Endothelial cell of umbilical vein (primary cell): ENCODE results near the gene GABBR2. TPM values are rescaled to one million over a fixed set of nuclear protein-coding genes. Genes with fewer than 3 reads are reported as not detected.

Source experiments
- BruUV-seq: library from RNA; stranded (reverse); fragments of 400-500 nt; replicated peaks from 2 replicates; lab custom pipeline; 2021; lab: Mats Ljungman, UMichigan
- CTCF ChIA-PET: fragments of 300-600, 350-600 bp; sonication (Branson Sonifier 250); formaldehyde crosslinking; loops from one replicate; lab custom pipeline; 2021; ENCODE audit warnings: antibody characterized with exemption, inconsistent platforms; lab: Charles Lee
- POLR2A ChIA-PET: fragments of 300-600, 350-600 bp; sonication (Branson Sonifier 250); formaldehyde crosslinking; loops from one replicate; lab custom pipeline; 2021; ENCODE audit warnings: antibody characterized with exemption, inconsistent platforms; lab: Charles Lee
- DNase-seq: peaks from one replicate; pipeline ENCODE4 v3.0.0-alpha.2; 2011; ENCODE audit warnings: low read depth, low spot score
- FAIRE-seq: peaks from 2 replicates; lab custom pipeline; 2011; peaks lifted over from hg19 to GRCh38; lab: Jason Lieb, UNC
- H2AFZ ChIP-seq: 2 replicates; pipeline ENCODE4 v1.6.0; 2012; ENCODE audit warnings: low read depth, low read length, control low read depth, inconsistent platforms
- H3K27ac ChIP-seq: 2 replicates; pipeline ENCODE4 v1.5.1; 2011; ENCODE audit warnings: low read depth, mild to moderate bottlenecking, control low read depth, low read length, moderate library complexity; ENCODE audit not compliant: insufficient read depth
- H3K27me3 ChIP-seq, 2 experiments: 2 replicates each; pipeline versions ENCODE4 v1.6.0 to v1.6.1; 2011; ENCODE audit warnings: low read length in 2 of 2, mixed read lengths in 1 of 2; ENCODE audit not compliant: control insufficient read depth in 2 of 2, insufficient read depth in 2 of 2
- H3K36me3 ChIP-seq, 2 experiments: 2 replicates in 1 of 2; 3 replicates in 1 of 2; pipeline ENCODE4 v1.5.1; 2011; ENCODE audit warnings: low read length in 2 of 2, mild to moderate bottlenecking in 1 of 2, moderate library complexity in 1 of 2; ENCODE audit not compliant: control insufficient read depth in 2 of 2, insufficient read depth in 2 of 2; ENCODE audit errors: extremely low read depth in 1 of 2
- H3K4me1 ChIP-seq: 3 replicates; pipeline ENCODE4 v1.5.1; 2011; ENCODE audit warnings: mild to moderate bottlenecking, low read length; ENCODE audit not compliant: control insufficient read depth, insufficient read depth; ENCODE audit errors: extremely low read depth
- H3K4me2 ChIP-seq: 2 replicates; pipeline ENCODE4 v1.6.1; 2011; ENCODE audit warnings: low read length, control low read depth, mixed read lengths; ENCODE audit not compliant: insufficient read depth
- H3K4me3 ChIP-seq, 3 experiments: fragments of 200-600 bp in 1 of 3; sonication (generic), shearing (Covaris generic) in 1 of 3; replicated peaks in 1 of 3; 2 replicates each; pipeline ENCODE4 v1.5.1; 2011 to 2016; ENCODE audit warnings: control low read depth in 3 of 3, low read length in 3 of 3, mild to moderate bottlenecking in 2 of 3, inconsistent platforms in 1 of 3, low read depth in 1 of 3, moderate library complexity in 1 of 3; ENCODE audit not compliant: insufficient read depth in 1 of 3
- H3K79me2 ChIP-seq: 2 replicates; pipeline ENCODE4 v1.6.0; 2012; ENCODE audit warnings: low read length, inconsistent platforms; ENCODE audit not compliant: control insufficient read depth, insufficient read depth
- H3K9ac ChIP-seq: replicated peaks from 2 replicates; pipeline ENCODE3; 2011; ENCODE audit warnings: low read length, control low read depth; ENCODE audit not compliant: insufficient read depth; ENCODE audit errors: extremely low read depth
- H3K9me1 ChIP-seq: replicated peaks from 3 replicates; pipeline ENCODE4 v1.6.0; 2011; ENCODE audit warnings: mild to moderate bottlenecking, low read length; ENCODE audit not compliant: control insufficient read depth, insufficient read depth; ENCODE audit errors: extremely low read depth
- H3K9me3 ChIP-seq: replicated peaks from 2 replicates; pipeline ENCODE4 v1.5.1; 2012; ENCODE audit warnings: low read length, inconsistent platforms; ENCODE audit not compliant: control insufficient read depth, insufficient read depth
- H4K20me1 ChIP-seq: replicated peaks from 2 replicates; pipeline ENCODE3; 2011; ENCODE audit warnings: mild to moderate bottlenecking, low read length; ENCODE audit not compliant: control insufficient read depth, insufficient read depth; ENCODE audit errors: extremely low read depth
- EZH2 ChIP-seq: IDR thresholded peaks from 2 replicates; pipeline ENCODE4 v1.6.1; 2012; ENCODE audit warnings: borderline replicate concordance, low read depth, mild to moderate bottlenecking, moderate library complexity, low read length, inconsistent platforms; ENCODE audit not compliant: severe bottlenecking
- FOS ChIP-seq: IDR thresholded peaks from 2 replicates; pipeline ENCODE4 v1.6.1; 2011; ENCODE audit warnings: mild to moderate bottlenecking, low read length, moderate library complexity, borderline replicate concordance; ENCODE audit not compliant: insufficient read depth
- GATA2 ChIP-seq: IDR thresholded peaks from 2 replicates; pipeline ENCODE4 v1.7.0; 2011; ENCODE audit warnings: low read depth, mild to moderate bottlenecking, moderate library complexity, mixed read lengths, low read length; ENCODE audit not compliant: insufficient read length, insufficient read depth
- JUN ChIP-seq: IDR thresholded peaks from 2 replicates; pipeline ENCODE4 v1.6.1; 2011; ENCODE audit warnings: borderline replicate concordance, low read depth; ENCODE audit not compliant: insufficient read length, insufficient read depth
- MYC ChIP-seq: IDR thresholded peaks from one replicate; pipeline ENCODE4 v1.6.1; 2011; ENCODE audit warnings: mild to moderate bottlenecking, low read depth, low read length
- POLR2A ChIP-seq: IDR thresholded peaks from 2 replicates; pipeline ENCODE4 v1.6.1; 2012; ENCODE audit warnings: low read depth, mild to moderate bottlenecking, control low read depth, low read length
- POLR2AphosphoS5 ChIP-seq: IDR thresholded peaks from 2 replicates; pipeline ENCODE4 v1.6.1; 2012; ENCODE audit warnings: low read depth, mild to moderate bottlenecking, control low read depth, low read length, moderate library complexity; ENCODE audit not compliant: insufficient read depth
- dilution Hi-C: fragments of 300-500 bp; cut with MboI; formaldehyde crosslinking; loops from one replicate; pipeline ENCODE4 v1.15.0; 2019; ENCODE audit warnings: low sequenced_read_pairs; ENCODE audit not compliant: extremely low pct_ligation_motif_present
- intact Hi-C: fragments of 100-400 bp; cut with micrococcal nuclease; formaldehyde crosslinking; loops from one replicate; pipeline ENCODE4 v1.10.0; 2022
- polyA plus RNA-seq, 4 experiments: library from polyadenylated mRNA; depleted of rRNA in 3 of 4; stranded (reverse) in 3 of 4; unstranded in 1 of 4; fragments of >200 nt; gene quantifications; 2 replicates each; pipeline versions ENCODE4 v1.2.1 to v1.2.3, GENCODE V29; 2011 to 2012; ENCODE audit warnings: missing spikeins in 1 of 4
- total RNA-seq: library from RNA; stranded (reverse); gene quantifications from 2 replicates; pipeline ENCODE4 v1.2.3, GENCODE V29; 2021
- TF ChIP-seq, protein P1 (sequence below): IDR thresholded peaks from 2 replicates; pipeline ENCODE4 v1.6.1; 2011; ENCODE audit not compliant: insufficient read depth, insufficient read length
- TF ChIP-seq, protein P2 (sequence below), 2 donors: IDR thresholded peaks; 1 replicate in 1 of 2; 2 replicates in 1 of 2; pipeline ENCODE4 v1.5.1; 2011; ENCODE audit warnings: low read length in 2 of 2, mild to moderate bottlenecking in 2 of 2, moderate library complexity in 2 of 2, control low read depth in 1 of 2, inconsistent platforms in 1 of 2, low read depth in 1 of 2; ENCODE audit not compliant: insufficient read depth in 1 of 2; ENCODE audit errors: extremely low read depth in 1 of 2

The GABBR2 gene
- total and polyA plus RNA-seq, 2 donors (not counting 3 experiments of a cell fraction or from before 2014, with no cell fraction given) = 1.1 to 9.2 TPM

GRCh38 chr9:98425079-98425478 lies 283.7 kb downstream of the GABBR2 start:
- intact Hi-C loops = loop anchor here (5.0 kb wide), 1 partner anchor 108 kb away; no protein-coding TSS in a partner anchor
- Histone ChIP-seq H3K36me3 (no peaks in the 10 kb centered on the region), H3K27ac (no peak overlapping the region), H3K9me3 (no peaks in the 10 kb centered on the region), H4K20me1 (no peaks in the 10 kb centered on the region), H3K79me2 (no peaks in the 10 kb centered on the region), H3K4me1 (no peaks in the 10 kb centered on the region), H2AFZ (no peak overlapping the region), H3K27me3 (no peaks in the 10 kb centered on the region), H3K9me1 (no peaks in the 10 kb centered on the region), H3K9ac (no peak overlapping the region), H3K4me2 (no peak overlapping the region), H3K4me3 (no peak overlapping the region)
- no TSS peak for BruUV-seq
- dilution Hi-C loops = no loop called here
- DNase-seq = no peak
- FAIRE-seq = no peak
- ChIA-PET POLR2A (no interaction called here), CTCF (no interaction called here)
- TF ChIP-seq FOS (no peak), POLR2A (no peak), POLR2AphosphoS5 (no peak), JUN (no peak), MYC (no peak), GATA2 (no peak), EZH2 (no peak)
- TF ChIP-seq, protein P1, sequence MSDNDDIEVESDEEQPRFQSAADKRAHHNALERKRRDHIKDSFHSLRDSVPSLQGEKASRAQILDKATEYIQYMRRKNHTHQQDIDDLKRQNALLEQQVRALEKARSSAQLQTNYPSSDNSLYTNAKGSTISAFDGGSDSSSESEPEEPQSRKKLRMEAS = no peak
- TF ChIP-seq, protein P2, sequence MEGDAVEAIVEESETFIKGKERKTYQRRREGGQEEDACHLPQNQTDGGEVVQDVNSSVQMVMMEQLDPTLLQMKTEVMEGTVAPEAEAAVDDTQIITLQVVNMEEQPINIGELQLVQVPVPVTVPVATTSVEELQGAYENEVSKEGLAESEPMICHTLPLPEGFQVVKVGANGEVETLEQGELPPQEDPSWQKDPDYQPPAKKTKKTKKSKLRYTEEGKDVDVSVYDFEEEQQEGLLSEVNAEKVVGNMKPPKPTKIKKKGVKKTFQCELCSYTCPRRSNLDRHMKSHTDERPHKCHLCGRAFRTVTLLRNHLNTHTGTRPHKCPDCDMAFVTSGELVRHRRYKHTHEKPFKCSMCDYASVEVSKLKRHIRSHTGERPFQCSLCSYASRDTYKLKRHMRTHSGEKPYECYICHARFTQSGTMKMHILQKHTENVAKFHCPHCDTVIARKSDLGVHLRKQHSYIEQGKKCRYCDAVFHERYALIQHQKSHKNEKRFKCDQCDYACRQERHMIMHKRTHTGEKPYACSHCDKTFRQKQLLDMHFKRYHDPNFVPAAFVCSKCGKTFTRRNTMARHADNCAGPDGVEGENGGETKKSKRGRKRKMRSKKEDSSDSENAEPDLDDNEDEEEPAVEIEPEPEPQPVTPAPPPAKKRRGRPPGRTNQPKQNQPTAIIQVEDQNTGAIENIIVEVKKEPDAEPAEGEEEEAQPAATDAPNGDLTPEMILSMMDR (IDR thresholded peaks at IDR 0.05; ENCODE audit: extremely low read depth in 1 of 2, insufficient read depth in 1 of 2, low read depth in 1 of 2, low read length in 2 of 2) = no peak
